Stimulated activated CD8-positive, alpha-beta memory T cell treated with anti-CD3 and anti-CD28 coated beads, Interleukin-7, amount 100 ng/mL, for 48 hours (primary cell): ENCODE results near the gene SOHLH1.

Source experiments
- DNase-seq, 2 donors: peaks; one replicate each; pipeline ENCODE4 v3.0.0-alpha.2; 2020; ENCODE audit warnings: low read depth in 1 of 2; ENCODE audit errors: extremely low read depth in 1 of 2

The SOHLH1 gene

DNA sequence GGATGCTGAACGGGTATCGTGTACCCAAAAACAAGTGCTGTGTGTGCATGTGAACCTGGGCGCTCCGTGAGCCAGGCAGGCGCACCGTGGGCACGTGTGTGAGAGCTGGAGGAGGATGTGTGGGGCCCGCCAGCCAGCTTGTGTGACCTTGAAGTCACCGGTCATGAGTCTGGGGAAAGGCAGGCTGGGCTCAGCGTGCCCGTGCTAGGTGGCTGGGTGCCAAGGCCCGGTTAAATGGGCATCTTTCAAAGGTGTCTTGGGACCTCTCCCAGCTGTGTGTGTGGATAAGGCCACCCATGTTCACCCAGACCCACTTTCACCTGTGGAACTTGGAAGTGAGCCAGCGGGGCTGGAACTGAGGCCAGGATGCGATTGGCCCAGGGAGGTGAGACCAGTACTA is 6.1 kb upstream of the SOHLH1 start:
- no peak for DNase-seq

DNA sequence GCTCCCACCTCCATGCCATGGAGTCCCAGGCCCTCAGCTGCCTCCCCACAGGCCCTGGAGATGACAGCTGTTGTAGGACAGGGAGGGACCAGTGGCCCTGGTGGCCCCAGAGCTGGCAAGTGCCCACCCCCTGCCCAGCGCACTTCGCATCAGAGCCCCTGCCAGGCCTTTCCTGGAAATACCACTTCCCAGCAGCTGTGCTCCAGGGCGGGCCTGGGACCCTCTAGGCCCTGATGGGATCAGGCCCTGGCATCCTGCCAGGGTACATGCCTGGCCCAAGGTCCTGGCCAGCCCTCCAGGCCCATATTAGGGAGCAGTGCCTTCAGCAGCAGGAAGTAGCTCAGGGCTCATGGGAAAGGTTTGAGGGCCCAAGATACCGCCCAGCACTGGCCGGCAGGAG is 5.2 kb upstream of the SOHLH1 start:
- no peak for DNase-seq

DNA sequence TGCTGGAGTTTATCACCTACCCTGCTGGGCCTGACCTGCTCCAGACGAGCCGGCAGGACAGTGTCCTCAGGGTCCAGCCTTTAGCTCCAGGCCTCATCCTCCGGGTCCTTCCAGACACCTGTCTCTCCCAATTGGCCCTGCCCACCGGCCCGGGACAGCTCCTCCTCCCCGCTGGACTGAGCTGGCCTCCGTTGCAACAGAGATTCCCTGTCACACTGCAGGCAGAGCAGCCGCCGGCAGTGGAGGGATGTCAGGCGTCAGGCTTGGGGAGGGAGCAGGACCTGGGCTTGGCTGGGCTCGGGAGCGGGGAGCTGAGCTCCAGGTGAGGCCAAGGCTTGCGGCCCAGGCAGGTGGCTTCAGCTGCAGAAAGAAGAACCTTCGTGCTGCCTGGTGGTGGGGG is 4.4 kb upstream of the SOHLH1 start:
- DNase-seq = no peak

DNA sequence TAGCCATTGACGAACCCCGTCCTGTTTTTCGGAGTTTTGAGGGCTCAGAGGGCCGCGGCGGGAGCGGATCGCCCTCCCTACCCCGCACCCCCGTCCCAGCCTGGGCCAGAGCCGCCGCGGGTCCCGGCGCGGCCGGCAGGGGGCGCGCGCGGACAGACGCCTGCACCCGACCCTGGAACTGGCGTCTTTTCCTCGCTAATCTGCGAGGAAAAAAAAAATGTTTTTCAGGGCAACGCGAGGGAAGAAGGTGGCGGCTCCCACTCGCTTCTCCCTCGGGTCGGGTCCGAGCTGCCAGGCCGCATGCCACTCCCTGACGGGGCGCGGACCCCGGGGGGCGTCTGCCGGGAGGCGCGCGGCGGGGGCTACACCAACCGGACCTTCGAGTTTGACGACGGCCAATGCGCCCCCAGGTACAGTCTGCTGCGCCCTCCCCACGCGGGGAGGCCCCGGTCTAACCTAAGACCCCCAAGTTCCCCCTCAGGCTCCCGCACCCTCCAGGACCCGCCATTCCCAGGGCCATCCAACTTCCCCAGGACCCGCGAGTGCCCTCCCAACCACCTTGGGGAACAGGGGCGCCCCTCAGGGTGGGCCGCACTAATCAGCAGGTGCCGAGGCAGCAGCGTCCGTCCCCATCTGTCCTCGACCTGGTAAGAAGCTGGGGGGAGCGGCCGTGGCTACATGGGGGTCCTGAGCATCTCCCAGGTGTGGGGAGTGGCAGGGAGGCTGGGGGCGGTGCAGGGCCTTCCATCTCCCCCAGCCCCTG is 2.9 kb upstream of the SOHLH1 start, which contains the start of gene KCNT1:
Gene KCNT1 (plus strand): TSS at position 227 of the 763 bp plus-strand sequence. CDS start 74 bp downstream, at position 301.
- DNase-seq = peak in 1 of 2 donors; percentile 10

DNA sequence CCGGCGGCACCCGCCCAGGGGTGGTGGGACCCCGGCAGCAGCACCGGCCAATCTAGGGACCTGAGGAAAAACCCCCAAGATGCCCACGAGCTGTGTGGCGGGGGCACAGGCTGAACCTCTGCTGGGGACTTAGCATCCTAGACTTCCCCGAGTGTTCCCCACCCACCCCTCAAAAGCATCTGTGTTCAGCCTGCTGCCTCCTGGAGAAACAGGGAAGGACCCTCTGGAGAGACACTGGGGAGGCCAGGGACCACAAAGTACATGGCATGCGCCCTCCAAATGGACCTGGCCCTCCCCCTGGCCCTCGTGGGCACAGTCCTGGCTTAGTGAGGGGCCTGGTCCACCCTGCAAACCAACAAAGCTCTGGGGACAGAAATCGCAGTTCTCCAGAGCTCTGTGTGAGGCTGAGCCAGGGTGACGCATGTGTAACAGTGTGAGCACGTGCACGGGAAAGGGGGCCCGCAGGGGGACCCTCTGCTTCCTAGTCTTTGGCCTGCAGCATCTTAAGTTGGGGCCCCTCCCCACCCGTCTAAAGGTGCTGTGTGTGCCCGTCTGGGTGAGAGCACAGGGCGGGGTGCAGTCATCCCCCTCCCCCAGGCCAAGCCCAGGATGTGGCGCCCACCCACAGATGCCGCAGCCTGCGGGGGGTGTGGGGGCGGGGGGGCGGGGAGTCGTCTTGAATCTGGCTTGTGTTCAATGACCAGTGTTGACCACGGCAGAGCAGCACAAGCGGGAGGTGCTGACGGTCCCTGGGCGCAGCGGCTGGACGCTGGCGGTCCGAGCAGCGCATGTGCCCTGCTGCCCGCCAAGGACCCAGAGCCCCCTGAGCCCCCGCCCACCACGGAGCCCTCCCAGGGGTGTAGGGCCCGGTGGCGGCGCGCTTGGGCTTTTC is 2.0 kb upstream of the SOHLH1 start:
- DNase-seq = peak in 1 of 2 donors; percentile 2

DNA sequence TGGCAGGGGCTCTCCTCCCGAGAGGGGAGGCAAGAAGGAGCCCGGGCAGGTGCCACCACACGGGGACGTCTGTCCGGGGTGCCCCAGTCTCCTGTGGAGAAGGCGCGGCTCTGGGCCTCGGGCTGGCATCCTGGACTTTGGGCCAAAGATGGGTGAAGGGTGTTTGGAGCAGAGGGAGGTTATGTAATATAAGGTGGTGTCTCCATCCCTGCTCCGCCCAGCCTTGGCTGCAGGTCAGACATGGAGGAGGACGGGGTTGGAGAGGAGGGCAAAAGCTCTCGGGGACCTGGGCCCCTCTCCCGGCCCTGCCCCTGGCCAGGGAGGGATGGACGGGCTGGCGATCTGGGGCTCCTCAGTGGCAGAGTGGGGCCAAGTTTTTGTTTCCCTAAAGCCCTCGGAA is 1.2 kb upstream of the SOHLH1 start:
- no peak for DNase-seq

DNA sequence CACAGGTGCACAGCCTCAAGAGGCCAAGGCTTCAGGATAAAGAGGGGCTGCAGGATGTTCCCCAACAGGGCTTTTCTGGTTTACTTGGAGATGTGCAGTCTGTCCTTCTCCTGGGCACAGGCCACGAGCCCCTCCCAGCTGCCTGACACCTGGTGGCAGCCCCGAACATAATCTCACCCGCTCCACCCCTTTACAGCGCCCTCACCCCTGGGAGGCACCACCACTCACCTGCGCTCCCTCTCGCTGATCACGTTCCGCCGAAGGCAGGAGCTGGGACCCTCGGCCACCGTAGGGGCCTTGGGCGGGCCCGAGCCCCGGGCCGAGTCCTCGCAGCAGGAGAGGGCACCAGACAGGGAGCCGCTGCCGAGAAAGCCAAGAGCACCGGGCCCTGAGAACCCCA is 514 bp downstream of the SOHLH1 start:
- no peak for DNase-seq

DNA sequence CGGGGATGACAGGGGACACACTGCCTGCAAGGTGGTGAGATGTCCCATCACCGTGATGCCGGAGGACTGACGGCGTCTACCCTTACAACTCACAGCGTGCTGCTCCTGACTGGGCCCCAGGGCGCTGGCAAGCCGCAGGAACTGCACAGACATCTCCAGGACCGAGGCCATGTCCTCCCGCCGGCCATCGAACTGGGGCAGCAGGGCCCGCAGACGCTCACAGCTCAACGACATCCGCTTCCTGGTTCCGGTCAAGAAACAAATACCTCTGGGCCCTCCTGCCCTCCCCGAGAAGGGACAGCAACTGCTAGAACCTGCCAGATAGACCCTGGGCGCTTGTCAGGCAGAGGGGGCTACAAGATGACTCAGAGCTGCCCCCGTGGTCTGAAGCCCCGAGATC is 1.0 kb downstream of the SOHLH1 start:
- DNase-seq = no peak

DNA sequence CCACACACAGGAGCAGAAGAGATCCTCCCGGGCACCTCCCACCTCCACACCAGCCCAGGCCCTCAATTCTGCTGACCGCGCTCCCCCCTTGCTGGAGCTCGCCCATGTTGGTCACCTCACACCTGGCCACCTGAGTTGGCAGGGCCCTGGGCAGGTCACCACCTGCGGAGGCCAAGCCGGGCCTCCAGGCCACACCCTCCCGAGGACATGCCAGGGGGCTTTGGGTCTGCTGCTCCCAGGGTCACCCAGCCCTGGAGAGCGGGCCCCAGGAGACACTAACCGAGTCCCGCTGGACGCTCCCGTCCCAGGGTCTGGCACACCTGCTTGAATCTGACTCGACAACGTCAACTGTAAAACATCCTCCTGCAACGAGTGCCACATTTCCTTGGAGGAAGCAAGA is 2.1 kb downstream of the SOHLH1 start:
- DNase-seq = no peak

DNA sequence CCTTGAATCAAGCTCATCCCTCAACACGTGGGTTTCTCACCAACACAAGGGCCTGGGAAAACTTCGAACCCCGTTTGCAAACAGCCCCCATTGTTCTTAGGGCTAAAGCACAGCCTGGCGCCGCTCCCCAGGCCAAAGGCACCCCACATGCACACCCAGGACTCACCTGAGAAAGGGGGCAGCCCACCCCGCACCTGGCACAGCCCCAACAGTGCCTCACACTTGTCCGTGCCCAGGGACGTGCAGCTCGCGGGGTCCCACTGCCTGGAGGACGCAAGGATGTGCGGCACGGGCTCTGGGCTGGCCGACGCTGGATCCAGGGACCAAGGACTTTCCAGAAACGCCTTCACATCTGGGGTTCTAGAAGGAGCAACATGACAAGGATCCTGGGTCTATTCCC is 2.8 kb downstream of the SOHLH1 start:
- DNase-seq = no peak

DNA sequence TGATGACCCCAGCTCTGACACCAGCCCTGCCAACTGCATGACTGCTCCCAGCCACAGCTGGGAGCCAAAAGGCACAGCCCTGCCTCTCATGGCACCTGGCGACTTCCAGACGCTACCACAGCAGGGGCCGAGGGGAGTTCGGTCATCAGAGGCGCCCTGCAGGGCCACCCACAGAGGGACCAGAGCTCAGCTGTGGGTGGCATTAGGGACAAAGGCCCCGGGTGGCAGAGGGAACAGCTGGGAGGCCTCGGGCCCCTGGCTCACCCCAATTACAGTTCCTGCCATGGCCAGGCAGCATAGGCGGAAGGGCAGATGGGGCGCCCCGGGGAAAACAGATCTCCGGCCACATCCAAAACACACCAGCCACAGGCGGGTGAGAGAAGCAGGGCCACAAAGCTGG is 3.6 kb downstream of the SOHLH1 start:
- DNase-seq = no peak

DNA sequence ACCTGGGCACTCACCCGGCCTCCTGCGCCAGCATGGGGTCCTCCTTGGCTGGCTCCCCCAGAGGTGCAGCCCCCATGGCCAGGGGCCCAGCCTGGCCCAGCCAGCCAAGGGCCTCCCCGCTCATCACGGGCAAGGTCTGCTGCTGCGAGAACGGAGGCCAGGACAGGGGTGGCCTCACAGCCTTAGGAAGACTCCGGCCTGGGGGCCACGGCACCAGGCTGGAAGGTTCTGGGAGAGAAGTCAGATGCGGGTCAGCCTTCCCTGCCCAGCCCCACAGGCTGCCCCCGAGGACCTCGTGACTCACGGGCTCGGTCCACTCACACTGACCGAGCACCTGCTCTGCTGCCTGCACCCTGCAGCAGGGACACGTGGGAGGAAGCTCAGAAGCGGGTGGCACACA is 4.2 kb downstream of the SOHLH1 start:
- no peak for DNase-seq

DNA sequence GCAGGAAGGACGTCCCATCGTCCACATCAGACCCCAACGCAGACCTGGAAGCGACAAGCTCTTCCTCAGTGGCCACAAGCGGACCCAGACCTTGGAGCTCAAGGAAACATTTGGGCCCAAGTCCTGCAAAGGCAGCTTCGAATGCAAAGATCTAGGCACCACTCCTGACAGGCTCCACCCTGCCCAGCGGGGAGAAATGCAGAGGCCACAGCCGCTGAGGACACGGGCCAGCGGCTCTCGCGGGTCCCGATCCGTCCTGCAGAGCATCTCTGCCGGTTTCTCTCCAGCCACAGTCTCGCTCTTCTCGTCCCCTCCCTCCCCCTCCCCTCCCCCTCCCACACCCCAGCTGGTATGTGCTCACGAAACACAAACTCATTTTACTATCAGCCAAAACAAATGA is 4.9 kb downstream of the SOHLH1 start:
- DNase-seq = no peak

DNA sequence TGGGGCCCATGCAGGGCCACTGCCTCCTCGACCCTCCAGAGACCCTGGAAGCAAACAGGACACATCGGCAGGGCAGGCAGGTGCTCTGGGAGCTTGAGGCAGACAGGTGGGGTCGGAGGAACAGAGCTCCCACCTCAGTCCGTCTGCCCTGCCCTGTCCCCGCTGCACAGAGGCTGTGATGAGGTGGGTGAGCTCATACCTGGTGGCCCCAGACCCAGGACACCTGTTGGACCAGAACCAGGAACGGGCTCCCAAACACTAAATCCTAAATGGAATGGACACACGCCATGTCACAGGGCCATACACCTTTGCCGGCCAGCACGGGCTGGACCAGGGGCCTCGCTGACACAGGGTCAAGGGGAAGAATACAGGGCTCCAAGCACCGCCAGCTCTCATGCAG is 5.5 kb downstream of the SOHLH1 start:
- DNase-seq = no peak

DNA sequence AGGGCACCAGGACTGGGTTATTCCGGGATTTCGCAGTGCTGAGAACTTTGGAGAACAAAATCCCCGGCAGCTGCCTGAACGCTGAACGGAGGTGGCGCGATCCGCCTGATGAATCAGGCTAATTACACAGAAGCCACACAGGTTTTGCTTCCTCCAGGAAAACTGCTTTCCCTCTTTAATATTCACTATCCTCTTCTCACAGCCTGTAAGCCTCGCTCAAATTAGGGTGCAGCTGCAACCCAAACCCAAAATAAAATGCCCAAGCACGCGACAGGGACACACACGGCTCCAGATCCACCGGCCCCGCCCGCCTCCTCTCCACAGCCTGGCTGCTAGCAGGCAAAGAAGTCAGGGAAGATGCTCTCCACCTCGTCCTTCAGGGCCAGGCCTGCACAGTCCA is 6.0 kb downstream of the SOHLH1 start:
- DNase-seq = no peak

DNA sequence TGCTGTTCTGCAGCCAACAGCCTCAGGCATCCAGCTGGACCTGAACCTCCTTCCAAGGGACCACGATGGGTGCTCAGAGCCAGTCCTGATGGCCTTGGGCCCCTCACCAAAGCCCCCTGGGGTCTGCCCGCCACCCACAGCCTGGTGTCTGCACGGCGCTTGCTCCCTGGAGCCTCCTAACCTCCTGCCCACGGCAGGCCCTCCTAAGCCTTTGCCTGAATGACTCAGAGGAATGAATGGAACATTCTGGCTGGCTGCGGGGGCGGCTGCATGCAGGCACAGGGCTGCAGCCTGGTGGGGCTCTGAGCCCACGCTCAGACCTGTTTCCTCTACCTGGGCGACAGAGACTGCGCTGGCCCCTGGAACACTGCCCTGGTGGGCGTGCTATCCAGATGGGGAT is 6.9 kb downstream of the SOHLH1 start:
- no peak for DNase-seq

DNA sequence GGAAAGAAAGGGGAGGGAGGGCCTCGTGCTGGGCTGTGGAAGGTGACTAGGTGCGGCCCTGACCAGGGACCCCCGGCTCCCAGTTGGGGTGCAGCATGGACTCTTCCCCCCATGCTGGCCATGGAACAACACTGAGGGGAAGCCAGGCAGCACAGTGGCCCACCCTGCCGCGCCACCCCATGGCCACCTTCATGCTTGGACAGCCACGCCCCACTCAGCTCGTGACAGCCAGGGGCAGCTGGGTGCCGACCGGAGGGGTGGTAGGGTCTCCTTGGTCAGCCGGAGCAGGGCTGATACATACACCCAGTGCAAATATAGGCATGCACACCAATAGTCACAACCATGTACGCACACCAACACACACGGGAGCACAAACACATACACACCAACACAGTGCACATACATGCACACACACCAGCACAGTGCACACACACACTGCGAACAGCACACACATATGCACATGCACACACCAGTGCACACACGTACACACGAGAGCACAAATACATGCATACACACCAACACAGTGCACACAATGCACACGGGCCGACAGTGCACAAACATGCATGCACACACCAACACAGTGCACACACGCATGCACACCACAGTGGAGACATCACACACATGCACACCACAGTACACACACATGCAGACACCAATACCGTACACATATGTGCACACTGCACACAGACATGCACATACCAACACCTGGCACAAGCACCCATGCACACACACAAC is 8.3 kb downstream of the SOHLH1 start:
- no peak for DNase-seq

DNA sequence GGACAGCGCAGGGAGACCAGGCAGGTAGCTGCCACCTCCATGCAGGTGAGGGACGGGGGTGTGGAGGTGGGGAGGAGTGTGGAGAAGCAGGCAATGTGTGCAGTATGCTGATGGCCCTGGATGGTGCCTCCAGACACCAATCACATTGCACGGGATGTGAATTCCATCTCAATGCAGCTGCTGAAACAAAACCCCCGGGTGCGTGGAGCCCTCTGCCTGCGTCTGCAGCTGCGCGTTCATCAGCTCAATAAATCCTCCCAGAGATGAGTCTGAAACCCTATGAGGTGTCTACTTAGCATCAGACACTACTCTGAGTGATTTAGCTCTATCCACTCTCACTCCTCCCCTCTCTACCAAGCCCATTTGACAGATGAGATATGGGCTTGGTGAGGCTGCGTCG is 10.3 kb downstream of the SOHLH1 start:
- no peak for DNase-seq

DNA sequence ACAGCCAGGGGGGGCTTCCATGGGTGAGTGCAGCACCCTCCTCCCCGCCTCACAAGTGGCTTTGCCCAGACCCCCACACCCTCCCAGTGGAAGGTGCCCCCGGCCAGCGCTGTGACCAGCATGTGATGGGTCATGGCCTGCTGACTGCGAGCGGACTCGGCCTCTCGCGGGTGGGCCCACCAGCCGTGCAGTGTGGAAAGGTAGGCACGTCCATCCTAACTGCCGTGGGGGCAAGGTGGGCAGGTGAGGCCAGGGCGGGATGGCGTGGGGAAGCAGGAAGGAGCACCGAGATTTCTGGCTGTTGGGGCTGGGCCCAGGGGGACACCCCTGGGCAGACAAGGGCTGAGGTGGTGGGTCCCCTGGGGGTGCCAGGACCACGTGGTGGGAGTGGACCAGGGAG is 12.1 kb downstream of the SOHLH1 start:
- no peak for DNase-seq

DNA sequence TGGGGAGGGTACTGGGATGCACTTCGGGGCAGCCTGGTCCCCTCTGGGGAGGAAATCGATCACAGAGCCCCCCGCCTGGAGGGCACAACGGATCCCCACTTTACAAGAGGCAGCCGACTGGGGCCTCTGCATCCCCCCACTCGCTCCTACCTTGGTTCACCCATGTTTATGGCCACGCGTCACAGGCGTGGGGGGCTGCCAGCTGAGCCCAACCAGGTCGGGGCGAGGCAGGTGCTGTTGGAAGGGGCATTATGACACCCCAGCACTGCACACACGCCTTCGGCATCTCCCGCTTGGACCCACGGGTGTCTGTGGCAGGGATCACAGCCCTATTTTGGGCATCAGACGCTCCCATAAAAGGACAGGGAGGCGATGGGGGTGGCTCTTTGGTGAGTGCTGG is 14.6 kb downstream of the SOHLH1 start:
- DNase-seq = no peak

DNA sequence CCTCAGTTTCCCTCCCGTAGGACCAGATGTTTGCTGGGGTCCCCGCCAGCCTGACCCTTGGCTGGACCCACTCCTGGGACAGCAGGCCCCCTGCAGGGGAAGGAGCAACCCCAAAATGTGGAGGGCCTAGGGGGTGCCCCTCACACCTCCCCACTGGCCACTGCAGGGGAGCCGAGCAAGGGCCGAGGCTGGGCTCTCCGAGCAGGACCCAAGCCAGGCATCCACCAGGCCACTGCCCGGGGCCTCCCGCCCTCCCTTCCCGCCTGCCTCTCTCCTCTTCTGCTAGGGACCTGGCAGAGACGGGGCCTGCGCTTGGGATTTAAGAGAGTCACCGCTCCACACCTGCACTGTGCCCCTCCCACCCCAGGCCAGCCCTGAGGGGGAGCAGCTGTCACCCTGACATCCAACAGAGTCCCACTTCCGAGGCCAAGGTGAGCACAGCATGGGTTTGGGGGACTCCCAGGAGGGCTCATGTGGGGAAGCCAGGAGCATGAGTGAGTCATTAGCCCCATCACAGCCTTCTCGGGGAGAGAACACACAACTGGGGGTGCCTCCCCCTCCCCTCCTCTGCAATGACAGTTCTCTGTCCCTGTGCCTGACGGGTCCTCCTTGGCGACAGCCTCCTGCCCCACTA is 15.8 kb downstream of the SOHLH1 start:
- no peak for DNase-seq
